ENCODE data around the gene DEPP1.

The DEPP1 gene

GRCh38 chr10:44930904-44931620 is 47.5 kb downstream of the DEPP1 start:
- DNase-seq, result no peak

- no peak for DNase-seq
Measured at GRCh38 chr10:44929356-44930255, 49.0 kb downstream of the DEPP1 start.

- no peak for DNase-seq
Measured at GRCh38 chr10:44928462-44928861, 50.1 kb downstream of the DEPP1 start.

- DNase-seq, result no peak
Measured at GRCh38 chr10:44927352-44927751, 51.3 kb downstream of the DEPP1 start.

GRCh38 chr10:44926751-44927351 is 51.8 kb downstream of the DEPP1 start:
- DNase-seq, result no peak

All from GF-D8 (cell line).